ENCODE measurements around the gene ITGA11.

ITGA11 gene

GRCh38 chr15:68354923-68355322 lies 77.0 kb downstream of the ITGA11 start:
- ATAC-seq, result no peak
- TF ChIP-seq ZFP3 (CRISPR knock-in tag; IDR thresholded peaks at IDR 0.05), result no peak
- no peak for TF ChIP-seq TOX (CRISPR knock-in tag; IDR thresholded peaks at IDR 0.05; ENCODE audit: borderline replicate concordance)
- no peak for TF ChIP-seq ZNF565 (CRISPR knock-in tag; conservative IDR thresholded peaks at IDR 0.05; ENCODE audit: low read depth)
- TF ChIP-seq, protein P1, sequence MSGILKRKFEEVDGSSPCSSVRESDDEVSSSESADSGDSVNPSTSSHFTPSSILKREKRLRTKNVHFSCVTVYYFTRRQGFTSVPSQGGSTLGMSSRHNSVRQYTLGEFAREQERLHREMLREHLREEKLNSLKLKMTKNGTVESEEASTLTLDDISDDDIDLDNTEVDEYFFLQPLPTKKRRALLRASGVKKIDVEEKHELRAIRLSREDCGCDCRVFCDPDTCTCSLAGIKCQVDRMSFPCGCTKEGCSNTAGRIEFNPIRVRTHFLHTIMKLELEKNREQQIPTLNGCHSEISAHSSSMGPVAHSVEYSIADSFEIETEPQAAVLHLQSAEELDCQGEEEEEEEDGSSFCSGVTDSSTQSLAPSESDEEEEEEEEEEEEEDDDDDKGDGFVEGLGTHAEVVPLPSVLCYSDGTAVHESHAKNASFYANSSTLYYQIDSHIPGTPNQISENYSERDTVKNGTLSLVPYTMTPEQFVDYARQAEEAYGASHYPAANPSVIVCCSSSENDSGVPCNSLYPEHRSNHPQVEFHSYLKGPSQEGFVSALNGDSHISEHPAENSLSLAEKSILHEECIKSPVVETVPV (CRISPR knock-in tag; IDR thresholded peaks at IDR 0.05), result no peak
- no peak for TF ChIP-seq ZFP30 (CRISPR knock-in tag; IDR thresholded peaks at IDR 0.05)
- TF ChIP-seq PATZ1 (CRISPR knock-in tag; IDR thresholded peaks at IDR 0.05; ENCODE audit: borderline replicate concordance), result no peak
- no peak for TF ChIP-seq ZC3H10 (CRISPR knock-in tag; IDR thresholded peaks at IDR 0.05)
- no peak for TF ChIP-seq POU6F1 (CRISPR knock-in tag; IDR thresholded peaks at IDR 0.05; ENCODE audit: borderline replicate concordance, low read depth)
- TF ChIP-seq, protein P2, sequence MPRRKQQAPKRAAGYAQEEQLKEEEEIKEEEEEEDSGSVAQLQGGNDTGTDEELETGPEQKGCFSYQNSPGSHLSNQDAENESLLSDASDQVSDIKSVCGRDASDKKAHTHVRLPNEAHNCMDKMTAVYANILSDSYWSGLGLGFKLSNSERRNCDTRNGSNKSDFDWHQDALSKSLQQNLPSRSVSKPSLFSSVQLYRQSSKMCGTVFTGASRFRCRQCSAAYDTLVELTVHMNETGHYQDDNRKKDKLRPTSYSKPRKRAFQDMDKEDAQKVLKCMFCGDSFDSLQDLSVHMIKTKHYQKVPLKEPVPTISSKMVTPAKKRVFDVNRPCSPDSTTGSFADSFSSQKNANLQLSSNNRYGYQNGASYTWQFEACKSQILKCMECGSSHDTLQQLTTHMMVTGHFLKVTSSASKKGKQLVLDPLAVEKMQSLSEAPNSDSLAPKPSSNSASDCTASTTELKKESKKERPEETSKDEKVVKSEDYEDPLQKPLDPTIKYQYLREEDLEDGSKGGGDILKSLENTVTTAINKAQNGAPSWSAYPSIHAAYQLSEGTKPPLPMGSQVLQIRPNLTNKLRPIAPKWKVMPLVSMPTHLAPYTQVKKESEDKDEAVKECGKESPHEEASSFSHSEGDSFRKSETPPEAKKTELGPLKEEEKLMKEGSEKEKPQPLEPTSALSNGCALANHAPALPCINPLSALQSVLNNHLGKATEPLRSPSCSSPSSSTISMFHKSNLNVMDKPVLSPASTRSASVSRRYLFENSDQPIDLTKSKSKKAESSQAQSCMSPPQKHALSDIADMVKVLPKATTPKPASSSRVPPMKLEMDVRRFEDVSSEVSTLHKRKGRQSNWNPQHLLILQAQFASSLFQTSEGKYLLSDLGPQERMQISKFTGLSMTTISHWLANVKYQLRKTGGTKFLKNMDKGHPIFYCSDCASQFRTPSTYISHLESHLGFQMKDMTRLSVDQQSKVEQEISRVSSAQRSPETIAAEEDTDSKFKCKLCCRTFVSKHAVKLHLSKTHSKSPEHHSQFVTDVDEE (CRISPR knock-in tag; IDR thresholded peaks at IDR 0.05), result no peak
- no peak for TF ChIP-seq OSR1 (CRISPR knock-in tag; IDR thresholded peaks at IDR 0.05)
- TF ChIP-seq GLIS3 (CRISPR knock-in tag; IDR thresholded peaks at IDR 0.05), result no peak
- TF ChIP-seq RARB (CRISPR knock-in tag; IDR thresholded peaks at IDR 0.05), result no peak
- no peak for TF ChIP-seq CSDC2 (CRISPR knock-in tag; IDR thresholded peaks at IDR 0.05)
- TF ChIP-seq BACH2 (CRISPR knock-in tag; IDR thresholded peaks at IDR 0.05; ENCODE audit: borderline replicate concordance), result no peak
- no peak for TF ChIP-seq ARNTL (CRISPR knock-in tag; IDR thresholded peaks at IDR 0.05; ENCODE audit: borderline replicate concordance, low read depth)

DNA sequence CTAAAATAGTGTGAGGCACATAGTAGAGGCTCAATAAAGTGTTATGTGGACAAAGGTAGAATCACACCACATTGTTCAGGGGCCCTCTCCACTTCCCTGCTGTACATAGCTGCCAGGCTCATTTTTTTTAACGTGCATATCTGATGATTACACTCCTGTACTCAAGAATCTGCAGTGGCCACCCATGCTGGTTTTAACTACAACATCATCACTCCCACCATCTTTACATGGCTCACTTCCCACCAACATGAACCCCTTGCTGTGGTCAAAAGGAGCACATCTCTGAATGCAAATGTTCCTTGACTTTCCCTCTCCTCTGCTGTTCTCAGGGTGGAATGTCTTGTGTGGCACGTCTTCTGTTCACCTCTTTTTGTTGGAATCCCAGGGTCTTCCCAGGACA lies 77.7 kb downstream of the ITGA11 start:
- TF ChIP-seq ESRRG (CRISPR knock-in tag; IDR thresholded peaks at IDR 0.05), result no peak
- no peak for TF ChIP-seq SNAI2 (CRISPR knock-in tag; IDR thresholded peaks at IDR 0.05)
- no peak for TF ChIP-seq ZFP3 (CRISPR knock-in tag; IDR thresholded peaks at IDR 0.05)
- no peak for TF ChIP-seq ZNF8 (CRISPR knock-in tag; IDR thresholded peaks at IDR 0.05)
- no peak for TF ChIP-seq ZFP30 (CRISPR knock-in tag; IDR thresholded peaks at IDR 0.05)
- TF ChIP-seq ZNF565 (CRISPR knock-in tag; conservative IDR thresholded peaks at IDR 0.05; ENCODE audit: low read depth), result no peak
- ATAC-seq, result no peak

DNA sequence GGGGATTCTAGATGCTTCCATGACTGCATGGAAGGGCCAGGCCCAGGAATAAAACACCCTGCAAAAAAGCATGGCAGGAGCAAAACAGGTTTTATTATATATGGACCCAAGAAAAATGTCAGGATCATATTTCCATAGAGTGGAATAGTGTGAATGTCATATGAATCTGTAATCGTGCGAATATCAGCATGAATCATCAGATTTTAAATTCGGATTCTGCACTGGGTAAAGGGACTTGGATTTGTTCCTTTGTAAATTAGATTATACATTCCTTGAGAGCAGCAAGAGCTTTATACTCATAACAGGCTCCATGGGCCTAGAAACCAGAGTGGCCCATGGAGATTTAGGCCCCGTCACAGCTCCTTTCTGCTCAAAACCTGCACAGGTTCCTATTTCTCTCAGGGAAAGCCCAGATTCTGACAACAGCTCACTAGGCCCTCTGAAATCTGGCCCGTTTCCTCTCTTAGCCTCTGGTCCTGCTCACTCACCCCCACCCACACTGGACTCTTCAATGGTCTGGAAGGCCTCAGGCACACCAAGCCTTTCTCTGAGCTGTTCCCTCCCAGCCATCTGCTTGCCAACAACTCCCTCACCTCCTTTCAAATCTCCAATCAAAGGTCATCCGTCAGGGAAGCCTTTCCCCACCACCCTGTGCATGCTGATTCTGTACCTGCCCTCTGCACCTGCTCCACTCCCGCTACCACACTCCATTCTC lies 78.4 kb downstream of the ITGA11 start:
- peak; percentile 40 for ATAC-seq
- TF ChIP-seq ZFP3 (CRISPR knock-in tag; IDR thresholded peaks at IDR 0.05), result no peak
- TF ChIP-seq RARB (CRISPR knock-in tag; IDR thresholded peaks at IDR 0.05), result no peak
- no peak for TF ChIP-seq CREB5 (CRISPR knock-in tag; IDR thresholded peaks at IDR 0.05; ENCODE audit: low read depth)
- TF ChIP-seq ISL1 (CRISPR knock-in tag; IDR thresholded peaks at IDR 0.05), result no peak
- no peak for TF ChIP-seq ZNF8 (CRISPR knock-in tag; IDR thresholded peaks at IDR 0.05)
- TF ChIP-seq POU6F1 (CRISPR knock-in tag; IDR thresholded peaks at IDR 0.05; ENCODE audit: borderline replicate concordance, low read depth), result no peak
- no peak for TF ChIP-seq TOX (CRISPR knock-in tag; IDR thresholded peaks at IDR 0.05; ENCODE audit: borderline replicate concordance)
- TF ChIP-seq SNAI2 (CRISPR knock-in tag; IDR thresholded peaks at IDR 0.05), result no peak
- TF ChIP-seq ZNF70 (CRISPR knock-in tag; IDR thresholded peaks at IDR 0.05), result no peak
- TF ChIP-seq, protein P1 (CRISPR knock-in tag; IDR thresholded peaks at IDR 0.05), result no peak
- no peak for TF ChIP-seq CSDC2 (CRISPR knock-in tag; IDR thresholded peaks at IDR 0.05)
- no peak for TF ChIP-seq ESRRG (CRISPR knock-in tag; IDR thresholded peaks at IDR 0.05)
- no peak for TF ChIP-seq ARNTL (CRISPR knock-in tag; IDR thresholded peaks at IDR 0.05; ENCODE audit: borderline replicate concordance, low read depth)
- TF ChIP-seq ZNF565 (CRISPR knock-in tag; conservative IDR thresholded peaks at IDR 0.05; ENCODE audit: low read depth), result no peak
- TF ChIP-seq ZC3H10 (CRISPR knock-in tag; IDR thresholded peaks at IDR 0.05), result no peak
- TF ChIP-seq BACH2 (CRISPR knock-in tag; IDR thresholded peaks at IDR 0.05; ENCODE audit: borderline replicate concordance), result no peak
- TF ChIP-seq PATZ1 (CRISPR knock-in tag; IDR thresholded peaks at IDR 0.05; ENCODE audit: borderline replicate concordance), result no peak

Data from SK-N-SH treated with all-trans-retinoic acid at 6 μM for 48 hours (cell line).